Lung (tissue), 12 donors: Measurements from ENCODE around the gene TBX1. TPM values are rescaled to one million over a fixed set of nuclear protein-coding genes. Genes with fewer than 3 reads are reported as not detected.

ENCODE experiments used
- ATAC-seq: fragments of 200-7000 bp; cut with Tn5 transposase; one replicate; pipeline ENCODE4 v1.9.1; 2020; ENCODE audit warnings: moderate number of reproducible peaks; ENCODE audit not compliant: insufficient read depth, low FRiP score
- DNase-seq, 3 donors: peaks; one replicate each; pipeline ENCODE4 v3.0.0-alpha.2; 2013 to 2017
- H3K27ac ChIP-seq, 2 donors: one replicate each; pipeline ENCODE4 v1.5.1; 2013; ENCODE audit warnings: mild to moderate bottlenecking in 2 of 2, moderate library complexity in 2 of 2, control low read depth in 1 of 2, inconsistent platforms in 1 of 2, low read depth in 1 of 2, low read length in 1 of 2
- H3K27me3 ChIP-seq, 3 donors: one replicate each; pipeline ENCODE4 v1.5.1; 2013; ENCODE audit warnings: low read length in 2 of 3; ENCODE audit not compliant: control insufficient read depth in 3 of 3, insufficient read depth in 3 of 3
- H3K36me3 ChIP-seq, 4 donors: one replicate each; pipeline ENCODE4 v1.5.1; 2013; ENCODE audit warnings: low read length in 4 of 4, mild to moderate bottlenecking in 1 of 4, moderate library complexity in 1 of 4; ENCODE audit not compliant: control insufficient read depth in 4 of 4, insufficient read depth in 4 of 4
- H3K4me1 ChIP-seq, 5 donors: one replicate each; pipeline ENCODE4 v1.5.1; 2013; ENCODE audit warnings: low read length in 5 of 5, mild to moderate bottlenecking in 2 of 5, moderate library complexity in 1 of 5; ENCODE audit not compliant: control insufficient read depth in 5 of 5, insufficient read depth in 5 of 5
- H3K4me3 ChIP-seq: one replicate; pipeline ENCODE4 v1.5.1; 2013; ENCODE audit warnings: mild to moderate bottlenecking, control low read depth, moderate library complexity
- H3K9ac ChIP-seq, 2 donors: one replicate each; pipeline ENCODE4 v1.5.1; 2013; ENCODE audit warnings: low read length in 2 of 2, control low read depth in 1 of 2; ENCODE audit not compliant: insufficient read depth in 1 of 2
- H3K9me3 ChIP-seq, 4 donors: one replicate each; pipeline ENCODE4 v1.5.1; 2013; ENCODE audit warnings: low read length in 3 of 4, mild to moderate bottlenecking in 1 of 4, moderate library complexity in 1 of 4; ENCODE audit not compliant: control insufficient read depth in 4 of 4, insufficient read depth in 3 of 4
- WGBS, 2 donors: extraction: QIAGEN DNeasy Blood & Tissue Kit; methylation state at CpG; one replicate each; pipeline ENCODE4 v1.1.7; 2013; 5-methylcytosine and 5-hydroxymethylcytosine counted together
- polyA plus RNA-seq, 2 donors: library from polyadenylated mRNA; stranded (reverse); fragments of 200-250 nt; gene quantifications; one replicate each; pipeline ENCODE4 v1.2.1, GENCODE V29; 2013
- total RNA-seq, 2 donors: library from RNA; depleted of rRNA in 1 of 2; stranded (reverse); fragments of >200 nt in 1 of 2; gene quantifications; one replicate each; pipeline ENCODE4 v1.2.1, GENCODE V29; 2014 to 2021
- TF ChIP-seq, protein P1 (sequence below): IDR thresholded peaks from 2 replicates; pipeline ENCODE4 v1.5.1; 2012; ENCODE audit warnings: mild to moderate bottlenecking; ENCODE audit errors: control extremely low read depth, extremely low read depth
- donor health status: control.
- donor health status: control.
- donor health status: Bipolar disorder and iron deficiency.
- donor health status: healthy.
- donor health status: DM: yes; HTN: yes; CAD: no.

The TBX1 gene
- total and polyA plus RNA-seq, 4 donors = 2.3 to 19.3 (median 4.5) TPM

- no peak overlapping the region for H3K4me3 ChIP-seq
- H3K9me3 ChIP-seq = peaks cover 0 to 6% (median 2%) of the 10 kb centered on the region in 4 donors
- TF ChIP-seq, protein P1, sequence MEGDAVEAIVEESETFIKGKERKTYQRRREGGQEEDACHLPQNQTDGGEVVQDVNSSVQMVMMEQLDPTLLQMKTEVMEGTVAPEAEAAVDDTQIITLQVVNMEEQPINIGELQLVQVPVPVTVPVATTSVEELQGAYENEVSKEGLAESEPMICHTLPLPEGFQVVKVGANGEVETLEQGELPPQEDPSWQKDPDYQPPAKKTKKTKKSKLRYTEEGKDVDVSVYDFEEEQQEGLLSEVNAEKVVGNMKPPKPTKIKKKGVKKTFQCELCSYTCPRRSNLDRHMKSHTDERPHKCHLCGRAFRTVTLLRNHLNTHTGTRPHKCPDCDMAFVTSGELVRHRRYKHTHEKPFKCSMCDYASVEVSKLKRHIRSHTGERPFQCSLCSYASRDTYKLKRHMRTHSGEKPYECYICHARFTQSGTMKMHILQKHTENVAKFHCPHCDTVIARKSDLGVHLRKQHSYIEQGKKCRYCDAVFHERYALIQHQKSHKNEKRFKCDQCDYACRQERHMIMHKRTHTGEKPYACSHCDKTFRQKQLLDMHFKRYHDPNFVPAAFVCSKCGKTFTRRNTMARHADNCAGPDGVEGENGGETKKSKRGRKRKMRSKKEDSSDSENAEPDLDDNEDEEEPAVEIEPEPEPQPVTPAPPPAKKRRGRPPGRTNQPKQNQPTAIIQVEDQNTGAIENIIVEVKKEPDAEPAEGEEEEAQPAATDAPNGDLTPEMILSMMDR = no peak
- no peak overlapping the region for H3K9ac ChIP-seq
- 97% methylated on average over 34 of the region's 34 CpGs for WGBS, 2 donors
- no peak overlapping the region for H3K27ac ChIP-seq
- no peaks in the 10 kb centered on the region for H3K27me3 ChIP-seq
- H3K36me3 ChIP-seq = peaks cover 0 to 4% (median 0%) of the 10 kb centered on the region in 4 donors
- H3K4me1 ChIP-seq = no peaks in the 10 kb centered on the region
- no peak for ATAC-seq
- no peak for DNase-seq
Measured at GRCh38 chr22:19788661-19789225, 28.2 kb downstream of the TBX1 start.

GRCh38 chr22:19789406-19789805, 28.8 kb downstream of the TBX1 start:
- Histone ChIP-seq H3K27me3 (no peaks in the 10 kb centered on the region), H3K9me3 (peaks cover 0 to 6% (median 2%) of the 10 kb centered on the region in 4 donors), H3K9ac (no peak overlapping the region), H3K36me3 (peaks cover 0 to 4% (median 0%) of the 10 kb centered on the region in 4 donors), H3K4me1 (no peaks in the 10 kb centered on the region), H3K4me3 (no peak overlapping the region), H3K27ac (no peak overlapping the region)
- DNase-seq = no peak
- 89 to 95% methylated on average over 14 to 16 of the region's 16 CpGs for WGBS, 2 donors
- no peak for ATAC-seq
- TF ChIP-seq, protein P1 = no peak

DNA sequence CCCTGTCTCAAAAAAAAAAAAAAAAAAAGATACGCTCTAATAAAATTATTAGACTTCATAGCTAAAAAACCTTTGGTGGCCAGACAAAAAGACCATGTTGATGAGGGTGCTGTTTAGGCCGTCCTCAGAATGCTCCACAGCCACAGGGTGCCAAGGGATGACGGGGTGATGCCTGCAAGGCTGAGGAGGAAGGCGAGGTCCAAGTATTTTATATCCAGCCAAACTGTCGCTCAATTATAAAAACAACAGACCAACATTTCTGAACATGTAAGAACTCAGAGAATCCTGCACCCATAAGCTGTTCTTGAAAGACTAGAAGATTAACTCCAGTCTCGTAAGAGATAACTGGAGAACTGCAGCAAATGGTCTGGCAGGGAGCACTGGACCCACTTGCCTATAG, 29.2 kb downstream of the TBX1 start:
- H3K4me1 ChIP-seq = no peaks in the 10 kb centered on the region
- no peak overlapping the region for H3K9ac ChIP-seq
- 86 to 98% methylated on average over 6 of the region's 6 CpGs for WGBS, 2 donors
- H3K36me3 ChIP-seq = peaks cover 0 to 4% (median 0%) of the 10 kb centered on the region in 4 donors
- ATAC-seq = no peak
- H3K27ac ChIP-seq = no peak overlapping the region
- TF ChIP-seq, protein P1 = no peak
- H3K4me3 ChIP-seq = no peak overlapping the region
- no peak for DNase-seq
- no peaks in the 10 kb centered on the region for H3K27me3 ChIP-seq
- H3K9me3 ChIP-seq = peaks cover 0 to 6% (median 2%) of the 10 kb centered on the region in 4 donors

- DNase-seq (no peak), ATAC-seq (no peak)
- Histone ChIP-seq H3K27ac (no peak overlapping the region), H3K9me3 (peaks cover 0 to 6% (median 2%) of the 10 kb centered on the region in 4 donors), H3K4me3 (no peak overlapping the region), H3K36me3 (peaks cover 0 to 4% (median 0%) of the 10 kb centered on the region in 4 donors), H3K9ac (no peak overlapping the region), H3K27me3 (no peaks in the 10 kb centered on the region), H3K4me1 (no peaks in the 10 kb centered on the region)
- TF ChIP-seq, protein P1 = no peak
Measured at GRCh38 chr22:19791243-19791642, 30.7 kb downstream of the TBX1 start.
